PC-3 (cell line): ENCODE data around the gene PSMB7.

Experiments used
- EZH2 ChIP-seq: fragments of 300-600 bp; sonication (generic); IDR thresholded peaks from one replicate; pipeline ENCODE4 v1.6.1; 2017; ENCODE audit warnings: antibody characterized with exemption, mild to moderate bottlenecking, low read length; ENCODE audit not compliant: unreplicated experiment
- TF ChIP-seq, protein P1 (sequence below): fragments of 300-600 bp; sonication (generic); conservative IDR thresholded peaks from 2 replicates; pipeline ENCODE4 v1.5.1; 2017; ENCODE audit warnings: antibody characterized with exemption, low read depth, mild to moderate bottlenecking, low read length

DNA sequence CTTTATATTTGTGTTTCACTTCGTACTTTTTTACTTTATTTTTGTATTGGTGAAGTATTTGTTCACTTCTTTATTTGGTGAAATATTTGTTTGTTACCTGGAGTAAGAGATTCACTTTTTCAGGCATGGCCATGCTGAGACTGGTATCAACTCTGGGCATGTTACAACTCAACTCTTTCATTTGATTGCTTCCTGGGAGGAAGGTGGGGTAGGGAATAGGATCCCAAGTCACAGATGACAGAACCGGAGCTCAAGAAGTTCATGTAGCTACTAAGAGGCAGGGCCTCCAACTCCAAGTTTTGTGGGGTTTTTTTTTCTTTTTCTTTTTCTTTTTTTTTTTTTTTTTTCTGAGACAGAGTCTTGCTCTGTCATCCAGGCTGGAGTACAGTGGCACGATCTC lies 28.9 kb upstream of the PSMB7 start:
- no peak for TF ChIP-seq EZH2
- TF ChIP-seq, protein P1, sequence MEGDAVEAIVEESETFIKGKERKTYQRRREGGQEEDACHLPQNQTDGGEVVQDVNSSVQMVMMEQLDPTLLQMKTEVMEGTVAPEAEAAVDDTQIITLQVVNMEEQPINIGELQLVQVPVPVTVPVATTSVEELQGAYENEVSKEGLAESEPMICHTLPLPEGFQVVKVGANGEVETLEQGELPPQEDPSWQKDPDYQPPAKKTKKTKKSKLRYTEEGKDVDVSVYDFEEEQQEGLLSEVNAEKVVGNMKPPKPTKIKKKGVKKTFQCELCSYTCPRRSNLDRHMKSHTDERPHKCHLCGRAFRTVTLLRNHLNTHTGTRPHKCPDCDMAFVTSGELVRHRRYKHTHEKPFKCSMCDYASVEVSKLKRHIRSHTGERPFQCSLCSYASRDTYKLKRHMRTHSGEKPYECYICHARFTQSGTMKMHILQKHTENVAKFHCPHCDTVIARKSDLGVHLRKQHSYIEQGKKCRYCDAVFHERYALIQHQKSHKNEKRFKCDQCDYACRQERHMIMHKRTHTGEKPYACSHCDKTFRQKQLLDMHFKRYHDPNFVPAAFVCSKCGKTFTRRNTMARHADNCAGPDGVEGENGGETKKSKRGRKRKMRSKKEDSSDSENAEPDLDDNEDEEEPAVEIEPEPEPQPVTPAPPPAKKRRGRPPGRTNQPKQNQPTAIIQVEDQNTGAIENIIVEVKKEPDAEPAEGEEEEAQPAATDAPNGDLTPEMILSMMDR = no peak
